Stimulated activated CD4-positive, alpha-beta T cell treated with anti-CD3 and anti-CD28 coated beads, Interleukin-1b, Interleukin-23, amount 100 ng/mL, for 4 hours (primary cell): Measurements from ENCODE around the gene RIN3.
"Not testable (repeated sequence)": the region's sequence is repeated elsewhere in the genome, so short reads cannot be mapped to it uniquely, and the experiment has no call there.

ENCODE experiments used
- DNase-seq, 2 donors: peaks; one replicate each; pipeline ENCODE4 v3.0.0-alpha.2; 2020; ENCODE audit warnings: low read depth in 2 of 2

Gene RIN3

DNA sequence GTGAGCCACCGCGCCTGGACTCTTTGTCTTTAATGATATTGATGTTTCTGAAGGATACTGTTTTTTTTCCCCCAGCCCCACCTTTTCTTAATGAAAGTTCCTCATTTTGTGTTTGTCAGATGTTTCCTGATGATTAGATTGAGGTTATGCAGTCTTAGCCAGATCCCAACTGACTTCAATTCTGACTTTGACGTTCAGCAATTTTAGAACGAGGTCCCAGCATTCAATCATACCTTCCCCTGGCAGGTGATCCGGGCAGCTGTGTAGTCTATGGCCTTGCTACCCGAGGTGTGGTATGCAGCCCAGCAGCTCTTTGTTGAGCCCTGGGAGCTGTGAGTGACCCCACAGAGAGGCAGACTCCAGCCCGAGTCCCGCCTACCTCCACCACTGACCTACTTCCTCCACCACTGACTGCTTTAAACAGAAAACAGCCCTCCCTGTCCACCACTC lies 152.1 kb downstream of the RIN3 start:
- DNase-seq, result no peak

DNA sequence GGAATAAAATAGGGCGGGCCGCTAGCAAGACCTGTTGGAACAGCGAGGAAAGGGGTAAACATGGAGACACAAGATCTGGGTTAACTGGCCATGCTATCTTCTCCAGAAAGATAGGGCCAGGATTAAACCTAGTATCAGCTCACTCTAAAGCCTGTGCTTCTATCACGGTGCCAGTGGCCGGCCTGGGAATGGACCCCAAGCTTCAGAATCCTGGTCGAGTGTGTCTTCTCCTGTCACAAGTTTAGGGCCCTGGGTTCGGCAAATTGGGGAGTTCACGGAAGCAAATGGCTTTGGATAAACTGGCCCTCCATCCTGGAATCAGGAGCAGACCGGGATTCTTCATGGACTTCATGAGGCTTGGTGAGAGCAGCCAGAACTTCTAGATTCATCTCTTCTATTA lies 152.7 kb downstream of the RIN3 start:
- DNase-seq, result no peak

DNA sequence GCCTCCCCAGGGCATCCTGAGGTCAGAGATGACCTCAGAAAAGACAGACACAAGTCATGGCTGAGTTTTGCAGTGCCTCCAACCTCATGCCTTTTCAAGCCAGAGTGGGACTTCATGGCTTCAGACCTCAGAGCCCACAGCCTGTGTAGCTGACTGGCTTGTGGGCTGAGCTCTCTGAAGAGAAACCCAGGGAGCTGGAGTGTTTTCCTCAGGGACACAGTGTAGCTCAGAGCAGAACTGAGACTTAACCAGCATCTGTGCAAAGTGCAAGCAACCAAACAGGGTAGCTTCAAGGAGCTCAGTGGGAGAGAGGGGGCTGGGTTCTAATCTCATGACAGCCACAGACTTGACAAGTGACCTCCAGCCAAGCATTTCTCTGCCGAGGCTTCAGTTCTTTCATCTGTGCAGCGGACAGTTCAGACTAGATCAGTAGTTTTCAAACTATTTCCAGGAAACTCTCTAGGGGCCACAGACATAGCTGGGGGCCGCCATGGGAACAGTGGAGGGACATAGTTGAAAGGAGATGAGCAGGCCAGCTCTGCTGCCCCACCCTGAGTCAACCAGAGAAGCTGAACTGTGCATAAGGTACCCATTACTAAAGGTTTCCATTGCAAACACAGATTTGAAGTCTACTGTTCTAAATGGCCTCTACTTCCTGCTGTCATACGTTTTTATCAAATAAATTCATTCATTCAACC lies 154.8 kb downstream of the RIN3 start:
- DNase-seq, result no peak

DNA sequence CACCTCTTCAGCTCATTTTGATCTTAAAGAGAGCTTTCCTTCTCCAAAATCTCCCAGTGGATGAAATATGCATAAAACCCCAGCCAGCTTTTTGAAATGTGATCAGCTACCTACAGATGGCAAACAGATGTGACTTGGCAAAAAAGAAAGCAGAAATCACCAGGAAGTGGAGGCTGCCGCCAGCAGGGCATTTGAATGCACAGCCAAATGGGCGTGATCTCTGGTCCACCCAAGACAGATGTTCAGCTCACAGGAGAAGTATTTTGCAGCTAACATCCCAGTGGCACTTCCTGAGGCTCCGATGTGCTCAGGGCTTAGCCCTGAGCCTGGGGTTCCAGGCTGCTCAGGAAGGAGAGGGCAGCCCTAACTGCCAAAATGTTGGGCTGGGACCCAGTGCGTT lies 156.6 kb downstream of the RIN3 start:
- DNase-seq, result no peak

DNA sequence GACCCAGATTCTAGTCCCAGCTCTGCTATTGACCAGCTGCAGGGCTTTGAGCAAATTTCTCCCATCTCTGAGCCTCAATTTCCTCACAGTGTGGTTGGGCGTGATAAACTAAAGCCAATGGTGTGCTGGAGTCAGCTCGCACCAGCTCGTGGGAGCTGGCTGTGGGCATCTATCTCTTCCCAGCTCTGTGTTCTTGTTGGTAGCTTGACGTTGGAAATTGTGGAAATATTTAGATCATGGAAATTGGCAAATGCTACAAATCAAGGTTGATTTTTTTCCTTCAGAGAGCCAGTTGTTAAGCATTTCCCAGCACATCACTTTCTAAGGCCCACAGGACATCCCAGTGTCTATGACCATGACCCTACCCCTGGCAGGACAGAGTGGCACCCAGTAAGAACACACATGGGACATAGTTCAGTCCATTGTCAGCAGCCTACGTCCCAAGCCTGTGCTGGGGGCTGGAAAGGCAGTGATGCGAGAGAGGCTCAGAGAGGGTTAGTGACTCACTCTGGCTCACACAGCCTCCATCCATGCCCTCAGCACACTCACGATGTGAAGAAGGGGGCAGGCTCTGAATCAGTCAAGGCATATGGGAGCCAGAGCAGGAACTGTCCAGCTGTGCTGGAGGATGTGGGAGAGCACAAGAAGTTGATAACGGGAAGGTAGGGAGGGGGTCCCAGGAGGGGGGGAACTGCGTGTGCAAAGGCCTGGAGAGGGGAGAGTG lies 157.2 kb downstream of the RIN3 start:
- no peak for DNase-seq

DNA sequence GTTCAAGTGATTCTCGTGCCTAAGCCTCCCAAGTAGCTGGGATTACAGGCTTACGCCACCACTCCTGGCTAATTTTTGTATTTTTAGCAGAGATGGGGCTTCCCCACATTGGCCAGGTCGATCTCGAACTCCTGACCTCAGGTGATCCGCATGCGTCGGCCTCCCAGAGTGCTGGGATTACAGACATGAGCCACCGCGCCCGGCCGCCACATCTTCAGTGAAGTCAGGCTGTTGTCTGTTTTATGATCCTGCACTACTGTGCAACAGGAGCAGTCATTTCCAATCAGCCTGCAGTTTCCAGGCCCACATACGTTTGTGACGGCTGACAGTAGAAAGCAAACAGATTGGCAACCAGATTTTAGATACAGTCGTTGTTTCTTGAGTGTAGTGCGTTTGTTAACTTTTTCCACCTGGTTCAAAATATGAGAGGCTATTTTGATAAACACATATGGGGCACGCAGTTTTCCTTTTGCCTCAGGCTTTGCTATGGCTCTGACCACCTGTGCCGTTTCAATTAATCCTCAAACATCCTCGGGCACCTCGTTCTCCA lies 160.1 kb downstream of the RIN3 start:
- no peak for DNase-seq

DNA sequence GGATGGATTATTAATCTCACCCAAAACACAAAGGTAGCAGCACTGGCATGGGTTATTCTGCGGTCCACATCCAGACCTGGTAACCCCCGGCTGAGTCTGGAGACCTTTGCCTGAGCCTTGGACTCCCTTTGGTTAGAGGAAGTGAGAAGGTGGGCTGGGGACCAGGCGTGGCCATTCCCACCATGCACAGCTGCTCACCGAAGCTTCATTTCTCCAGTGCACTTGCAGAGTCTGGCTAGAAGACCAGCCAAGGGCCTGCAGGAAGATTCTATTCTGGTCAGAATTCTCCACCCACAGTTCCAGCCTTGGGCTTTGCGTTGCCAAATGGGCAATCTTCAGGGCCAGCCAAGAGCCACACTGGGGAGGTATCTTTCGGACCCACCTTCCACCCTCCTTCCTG lies 161.8 kb downstream of the RIN3 start:
- DNase-seq, result no peak

DNA sequence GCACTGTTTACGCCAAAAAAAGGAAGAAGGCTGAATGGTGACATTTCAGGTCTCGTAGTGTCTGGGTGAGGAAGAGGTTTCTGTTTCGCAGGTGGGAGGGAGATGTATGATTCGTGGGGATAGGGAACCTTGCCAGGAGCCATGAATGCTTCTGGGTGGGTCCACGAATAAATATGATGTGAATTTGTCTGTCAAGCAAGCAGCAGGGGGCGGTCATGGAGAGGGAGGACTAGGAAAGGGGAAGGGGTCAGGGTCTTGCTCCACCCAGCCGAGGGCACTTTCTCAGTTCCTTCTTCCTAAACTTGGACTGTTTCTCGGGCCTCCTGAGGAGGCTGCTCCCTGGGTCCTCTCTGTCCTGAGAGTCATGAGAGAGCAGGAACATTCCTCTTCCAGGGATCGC lies 162.4 kb downstream of the RIN3 start:
- DNase-seq, result no peak

DNA sequence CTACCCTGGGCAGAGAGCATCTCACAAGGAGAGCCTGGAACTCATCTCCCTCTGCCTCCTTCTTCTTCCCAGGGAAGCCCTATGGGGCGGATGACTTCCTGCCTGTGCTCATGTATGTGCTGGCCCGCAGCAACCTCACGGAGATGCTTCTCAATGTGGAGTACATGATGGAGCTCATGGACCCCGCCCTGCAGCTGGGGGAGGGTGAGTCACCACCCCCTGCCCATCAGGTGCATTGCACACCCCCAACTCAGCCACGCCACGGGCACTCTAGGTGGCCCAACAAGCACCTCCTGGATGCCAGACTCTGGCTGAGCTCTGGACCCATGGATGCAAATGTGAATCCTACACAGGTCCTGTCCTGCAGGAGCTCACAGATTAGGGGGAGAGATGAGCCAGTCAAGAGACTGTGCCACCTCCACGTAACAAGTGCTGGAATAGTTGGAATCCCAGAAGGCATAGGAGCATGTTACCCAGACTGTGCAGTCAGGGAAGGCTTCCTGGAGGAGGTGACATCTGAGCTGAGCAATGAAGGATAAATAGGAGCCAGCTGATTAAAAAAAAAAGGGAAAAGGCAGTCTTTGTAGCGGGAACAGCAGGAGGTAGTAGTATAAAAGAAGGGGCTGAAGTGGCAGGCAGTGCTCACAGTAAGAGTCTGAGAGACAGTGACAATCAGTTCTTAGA lies 163.0 kb downstream of the RIN3 start:
- DNase-seq, result no peak

DNA sequence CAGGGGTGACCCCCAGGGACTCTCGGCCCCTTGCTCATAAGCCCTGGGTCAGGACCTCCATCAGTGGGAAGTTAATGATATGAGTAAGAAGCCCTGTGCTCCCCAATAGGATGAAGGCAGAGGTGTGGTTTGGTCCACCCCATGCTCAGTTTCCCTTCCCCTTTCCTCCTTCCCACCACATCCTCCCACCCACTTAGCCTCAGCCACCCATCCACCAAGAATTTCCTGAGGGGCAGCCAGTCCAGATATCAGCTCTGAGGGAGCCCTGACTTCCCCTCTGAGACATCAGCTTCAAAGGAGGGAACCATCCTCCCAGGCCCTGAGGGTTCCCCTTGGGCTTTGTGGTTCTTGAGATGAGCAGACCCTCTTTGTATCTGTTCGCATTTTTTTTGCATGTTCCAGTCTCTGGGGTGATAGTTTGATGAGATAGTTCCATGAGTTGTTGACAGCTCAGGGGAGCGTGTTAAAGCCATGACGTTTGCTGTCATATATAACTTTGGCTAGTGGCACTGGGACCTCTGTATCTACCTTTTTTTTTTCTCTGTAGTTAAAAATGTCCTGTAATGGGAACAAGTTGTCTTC lies 163.6 kb downstream of the RIN3 start:
- no peak for DNase-seq

DNA sequence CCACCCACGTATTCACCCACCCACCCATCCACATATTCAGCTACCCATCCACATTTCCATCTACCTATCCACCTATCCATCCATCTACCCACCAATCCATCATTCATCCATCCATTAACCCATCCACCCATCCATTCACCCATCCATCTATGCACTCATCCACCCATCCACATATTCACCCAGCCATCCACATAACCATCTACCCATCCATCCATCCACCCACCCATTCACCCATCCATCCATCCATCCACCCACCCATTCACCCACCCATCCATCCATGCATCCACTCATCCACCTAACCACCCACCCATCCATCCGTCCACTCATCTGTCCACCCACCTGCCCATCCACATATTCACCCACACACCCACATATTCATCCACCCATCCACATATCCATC lies 164.4 kb downstream of the RIN3 start:
- DNase-seq, result no peak

DNA sequence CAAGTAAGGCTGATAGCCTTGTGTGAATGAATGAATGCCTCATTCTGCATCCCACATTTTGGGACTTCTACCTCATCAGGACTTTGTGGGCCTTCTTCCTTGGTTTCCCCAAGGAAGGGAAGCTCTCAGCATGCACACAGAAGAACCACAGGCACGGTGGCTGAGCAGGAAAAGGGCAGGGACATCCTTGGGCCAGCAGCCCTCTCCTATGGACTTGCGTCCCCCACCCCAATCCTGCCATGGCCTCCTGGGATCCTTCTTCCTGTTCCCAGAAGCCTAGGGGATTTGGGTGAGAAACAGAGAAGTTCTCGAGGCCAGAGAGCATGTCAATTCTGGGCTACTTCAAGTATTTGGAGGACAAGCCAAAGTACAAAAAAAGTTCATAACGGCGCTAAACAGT lies 165.2 kb downstream of the RIN3 start:
- no peak for DNase-seq

DNA sequence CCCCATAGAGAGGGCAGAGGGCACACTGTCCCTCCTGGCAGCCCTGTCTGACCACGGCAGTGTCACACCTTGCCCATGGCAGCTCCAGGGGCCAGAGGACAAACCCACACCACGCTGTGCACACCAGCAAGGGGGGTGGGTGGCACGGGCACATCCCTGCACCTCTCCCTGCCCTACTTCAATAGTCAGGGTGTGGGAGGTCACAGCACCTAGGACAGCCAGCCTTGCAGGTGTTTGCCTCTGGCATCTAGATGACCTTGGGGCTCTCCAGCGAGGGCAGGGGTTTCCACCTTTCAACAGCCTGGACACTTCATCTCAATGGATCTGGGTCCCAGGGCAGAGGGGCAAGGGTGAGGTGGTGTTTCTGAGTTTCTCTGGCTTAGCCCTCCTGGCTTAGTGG lies 165.7 kb downstream of the RIN3 start:
- no peak for DNase-seq

DNA sequence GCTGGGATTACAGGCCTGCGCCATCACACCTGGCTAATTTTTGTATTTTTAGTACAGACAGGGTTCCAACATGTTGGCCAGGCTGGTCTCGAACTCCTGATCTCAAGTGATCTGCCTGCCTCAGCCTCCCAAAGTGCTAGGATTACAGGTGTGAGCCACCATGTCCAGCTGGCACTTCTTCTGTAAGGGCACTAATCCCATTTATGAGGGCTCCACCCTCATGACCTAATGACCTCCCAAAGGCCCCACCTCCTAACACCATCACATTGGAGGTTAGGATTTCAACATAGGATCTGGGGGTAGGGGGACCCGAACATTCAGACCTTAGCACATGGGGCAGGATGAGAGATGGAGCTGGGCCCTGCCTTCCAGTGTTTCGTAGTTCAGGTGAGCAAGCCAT lies 166.7 kb downstream of the RIN3 start:
- not testable (repeated sequence) for DNase-seq

DNA sequence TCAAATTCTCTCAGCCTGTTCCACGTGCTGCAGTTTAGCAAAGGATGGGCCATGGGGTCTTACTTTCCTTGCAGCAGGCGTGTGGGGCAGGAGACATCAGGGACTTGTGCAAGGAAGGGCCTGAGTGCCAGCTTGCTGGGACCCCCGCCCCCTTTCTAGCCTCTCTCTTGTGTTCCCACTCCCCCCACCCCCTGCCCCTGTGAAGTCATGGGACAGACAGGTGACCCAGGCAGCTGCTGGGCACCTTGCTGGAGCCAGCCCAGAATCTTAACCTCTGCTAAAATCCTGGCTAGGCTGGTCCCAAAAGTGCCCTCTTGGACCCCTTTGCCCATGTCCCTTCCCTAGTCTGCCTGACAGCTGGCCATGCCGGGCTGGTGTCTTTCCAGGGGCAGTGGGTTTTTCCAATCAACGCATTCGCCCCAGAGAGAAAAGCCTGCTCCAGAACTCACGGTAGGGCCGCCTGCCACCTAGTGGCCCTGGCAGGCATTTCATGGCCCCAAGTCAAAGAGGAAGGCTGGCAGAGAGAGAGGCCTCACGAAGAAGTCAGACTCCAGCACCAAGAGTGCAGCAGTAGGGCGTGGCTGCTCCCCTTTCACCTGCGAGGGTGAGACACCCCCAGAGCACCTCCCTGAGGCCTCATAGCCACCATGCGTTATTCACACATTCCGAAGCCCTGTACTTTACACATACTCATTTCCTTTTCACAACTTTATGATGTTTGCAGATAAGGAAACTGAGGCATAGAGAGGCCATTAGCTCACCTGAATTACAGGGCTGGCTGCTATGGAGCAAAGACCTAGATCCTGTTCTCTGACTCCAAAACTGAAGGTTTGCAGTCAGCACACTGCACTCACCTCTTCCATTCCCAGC lies 167.4 kb downstream of the RIN3 start:
- peak; percentile 65 to 71 for DNase-seq

DNA sequence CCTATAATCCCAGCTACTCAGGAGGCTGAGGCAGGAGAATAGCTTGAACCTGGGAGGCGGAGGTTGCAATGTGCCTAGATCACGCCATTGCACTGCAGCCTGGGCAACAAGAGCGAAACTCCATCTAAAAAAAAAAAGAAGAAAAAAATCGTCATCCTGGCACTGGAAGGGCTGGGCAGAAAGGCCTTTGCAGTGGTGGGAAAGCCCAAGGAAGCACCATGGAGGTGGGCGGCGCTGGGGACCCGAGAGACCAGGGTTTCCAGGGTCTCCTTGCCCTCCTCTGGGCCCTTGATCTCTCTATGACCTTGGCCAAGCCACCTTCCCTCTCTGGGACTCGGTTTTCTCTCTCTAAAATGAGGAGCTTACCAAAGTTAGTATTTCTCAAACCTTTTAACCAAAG lies 169.5 kb downstream of the RIN3 start:
- no peak for DNase-seq

DNA sequence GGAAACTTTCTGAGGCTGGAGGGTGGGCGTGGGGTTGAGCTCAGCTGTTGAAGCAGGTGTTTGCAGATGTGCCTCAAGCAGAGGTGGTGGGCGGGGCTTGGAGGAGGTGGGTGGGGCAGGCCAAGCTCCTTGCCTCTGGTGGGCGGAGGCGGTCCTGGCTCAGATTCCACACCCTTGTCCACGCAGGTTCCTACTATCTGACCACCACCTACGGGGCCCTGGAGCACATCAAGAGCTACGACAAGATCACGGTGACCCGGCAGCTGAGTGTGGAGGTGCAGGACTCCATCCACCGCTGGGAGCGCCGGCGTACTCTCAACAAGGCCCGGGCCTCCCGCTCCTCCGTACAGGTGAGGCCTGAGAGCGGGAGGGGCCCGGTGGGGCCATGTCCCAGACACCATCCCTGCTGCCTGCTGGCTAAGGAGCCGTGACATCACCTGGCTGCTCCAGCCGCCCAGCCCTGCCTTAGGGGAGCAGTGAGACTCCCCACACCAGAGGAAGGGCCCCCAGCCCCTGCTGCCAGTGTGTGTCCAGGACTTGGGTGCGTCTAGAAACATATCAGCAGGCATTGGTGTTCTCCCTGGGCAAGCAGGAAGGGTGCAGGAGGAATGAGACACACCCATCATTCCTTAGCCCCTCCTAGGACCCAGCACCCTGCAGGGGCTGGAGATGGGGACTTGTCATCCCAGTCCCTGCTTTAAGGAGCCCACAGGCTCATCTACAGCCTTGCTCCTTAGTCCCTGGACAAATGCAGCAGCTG lies 171.4 kb downstream of the RIN3 start:
- DNase-seq, result no peak

DNA sequence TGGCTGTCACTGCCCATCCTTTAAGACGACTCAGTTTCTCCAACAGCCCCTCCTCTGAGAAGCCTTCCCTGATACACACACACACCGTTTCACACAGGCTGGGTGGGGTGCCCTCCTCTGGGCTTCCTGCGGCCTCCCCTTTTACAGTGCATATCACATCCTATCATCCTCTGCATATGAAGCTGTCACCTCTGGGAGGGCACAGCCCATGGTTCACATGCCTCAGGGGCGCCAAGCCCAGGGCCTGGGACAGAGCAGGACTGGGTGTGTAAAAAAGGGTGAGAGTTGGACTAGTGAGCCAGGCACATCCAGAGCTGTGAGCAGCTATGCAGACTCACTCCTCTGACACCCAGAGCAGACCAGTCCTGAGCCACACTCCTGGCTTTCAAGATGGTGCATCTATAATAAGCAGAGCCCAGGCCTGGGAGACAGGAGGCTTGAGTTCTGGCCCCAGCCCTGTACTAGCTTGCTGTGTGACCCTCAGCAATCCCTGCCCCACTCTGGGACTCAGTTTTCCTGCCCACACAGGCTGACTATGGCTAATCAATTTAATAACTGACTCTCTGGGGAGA lies 172.3 kb downstream of the RIN3 start:
- DNase-seq, result no peak

DNA sequence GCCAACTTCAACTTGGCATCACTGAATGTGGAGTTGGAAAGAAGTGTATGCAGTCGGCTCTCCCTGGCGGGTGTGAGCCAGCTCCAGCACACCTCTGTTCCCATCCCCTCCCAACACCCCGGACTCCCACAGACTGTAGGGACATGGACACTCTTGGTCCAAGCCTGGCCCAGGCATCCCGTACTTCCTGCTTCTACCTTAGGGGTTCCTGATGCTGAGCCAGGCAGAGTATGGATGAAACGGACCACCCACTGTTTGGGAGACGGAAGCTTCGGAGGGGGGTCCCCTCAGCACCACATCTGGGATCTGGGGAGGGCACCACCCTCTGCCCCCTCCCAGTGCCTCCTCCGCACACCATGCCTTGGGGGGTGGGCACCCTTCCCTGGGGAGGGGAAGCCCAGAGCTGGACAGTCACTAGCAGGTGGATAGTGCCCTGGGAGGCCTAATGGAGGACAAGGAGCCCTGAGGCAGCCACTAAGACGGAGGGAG lies 172.9 kb downstream of the RIN3 start:
- no peak for DNase-seq

DNA sequence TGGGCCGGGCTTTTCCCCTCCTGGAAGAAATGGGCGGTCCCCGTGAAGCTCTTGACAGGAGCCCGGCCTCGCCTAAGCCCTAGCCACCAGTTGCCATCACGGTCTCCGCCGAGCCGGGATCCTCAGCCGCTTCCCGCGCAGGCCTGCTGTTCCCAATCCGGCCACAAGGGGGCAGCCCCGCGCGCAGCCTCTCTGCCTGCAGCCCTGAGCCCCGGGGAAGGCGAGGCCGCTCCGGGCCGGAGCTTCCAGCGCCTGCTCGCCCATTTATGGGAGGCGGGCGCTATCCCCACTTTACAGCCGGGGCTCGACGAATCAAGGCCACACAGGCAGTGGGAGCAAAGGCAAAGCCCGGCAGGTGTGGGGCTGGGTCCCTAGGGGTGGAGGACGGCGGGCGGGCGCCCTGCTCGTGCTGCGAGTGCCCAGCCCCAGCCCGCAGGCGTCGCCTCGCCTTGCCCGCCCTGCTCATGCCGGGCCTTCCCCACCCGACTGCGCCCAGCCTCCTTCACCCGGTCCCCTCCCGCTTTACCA lies 173.4 kb downstream of the RIN3 start:
- DNase-seq, result peak; percentile 61 to 75
